ENCODE data around the gene VPS37D.

DNA sequence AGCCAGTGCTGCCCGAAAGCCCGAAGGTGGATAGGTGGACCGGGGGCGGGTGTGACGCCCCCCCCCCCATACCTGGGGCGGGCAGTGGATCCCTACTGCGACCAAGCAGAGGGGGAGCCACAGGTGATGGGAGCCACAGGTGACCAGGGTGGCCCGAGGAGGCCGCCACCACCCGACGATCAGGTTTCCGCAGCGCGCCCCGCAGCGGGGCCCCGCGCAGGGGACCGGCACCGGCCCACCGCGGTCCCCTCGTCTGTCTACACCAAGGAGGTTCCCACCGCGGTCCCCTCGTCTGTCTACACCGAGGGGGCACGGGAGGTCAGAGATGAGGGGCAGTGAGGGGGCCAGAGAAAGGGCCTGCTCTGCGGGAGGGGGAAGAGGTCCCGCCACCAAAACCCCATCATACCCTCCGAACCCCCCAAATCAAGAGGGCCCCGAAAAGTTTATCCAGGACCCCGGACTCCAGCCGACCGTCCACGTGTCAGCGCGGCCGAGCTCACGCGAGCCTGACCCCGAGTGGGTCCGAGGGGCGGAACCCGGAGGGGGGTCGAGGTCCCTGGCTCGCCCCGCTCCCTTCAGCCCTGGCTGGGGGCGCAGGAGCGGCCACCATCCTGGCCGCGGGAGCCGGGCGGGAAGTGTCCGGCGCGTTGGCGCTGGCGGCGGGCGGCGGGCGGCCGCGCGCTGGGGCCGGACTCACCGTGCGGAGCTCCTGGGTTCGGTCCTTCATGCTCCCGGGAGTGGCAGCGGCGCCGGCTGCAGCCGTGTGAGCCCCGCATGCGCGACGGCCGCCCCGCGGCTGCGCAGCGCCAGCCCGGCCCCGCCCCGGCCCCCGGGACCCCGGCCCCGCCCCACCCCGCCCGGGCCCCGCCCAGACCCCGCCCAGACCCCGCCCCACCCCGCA lies 51.5 kb downstream of the VPS37D start, which contains the start of gene STX1A:
- no peak for TF ChIP-seq POLR2A (IDR thresholded peaks at IDR 0.05)
- TF ChIP-seq, protein P1, sequence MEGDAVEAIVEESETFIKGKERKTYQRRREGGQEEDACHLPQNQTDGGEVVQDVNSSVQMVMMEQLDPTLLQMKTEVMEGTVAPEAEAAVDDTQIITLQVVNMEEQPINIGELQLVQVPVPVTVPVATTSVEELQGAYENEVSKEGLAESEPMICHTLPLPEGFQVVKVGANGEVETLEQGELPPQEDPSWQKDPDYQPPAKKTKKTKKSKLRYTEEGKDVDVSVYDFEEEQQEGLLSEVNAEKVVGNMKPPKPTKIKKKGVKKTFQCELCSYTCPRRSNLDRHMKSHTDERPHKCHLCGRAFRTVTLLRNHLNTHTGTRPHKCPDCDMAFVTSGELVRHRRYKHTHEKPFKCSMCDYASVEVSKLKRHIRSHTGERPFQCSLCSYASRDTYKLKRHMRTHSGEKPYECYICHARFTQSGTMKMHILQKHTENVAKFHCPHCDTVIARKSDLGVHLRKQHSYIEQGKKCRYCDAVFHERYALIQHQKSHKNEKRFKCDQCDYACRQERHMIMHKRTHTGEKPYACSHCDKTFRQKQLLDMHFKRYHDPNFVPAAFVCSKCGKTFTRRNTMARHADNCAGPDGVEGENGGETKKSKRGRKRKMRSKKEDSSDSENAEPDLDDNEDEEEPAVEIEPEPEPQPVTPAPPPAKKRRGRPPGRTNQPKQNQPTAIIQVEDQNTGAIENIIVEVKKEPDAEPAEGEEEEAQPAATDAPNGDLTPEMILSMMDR (IDR thresholded peaks at IDR 0.05), result no peak
- no peak for TF ChIP-seq POLR2AphosphoS5 (IDR thresholded peaks at IDR 0.05)
- no peak for TF ChIP-seq EP300 (IDR thresholded peaks at IDR 0.05)

Measured in stomach (tissue), 4 donors.